ENCODE data around the gene BRSK2. TPM values are rescaled to one million over a fixed set of nuclear protein-coding genes. Genes with fewer than 3 reads are reported as not detected.

Gene BRSK2
- total RNA-seq, 6 donors from 2014 or later: 0.11 to 0.54 (median 0.25) TPM; not detected in 2

- H3K27ac ChIP-seq: no peak overlapping the region
- no peak for TF ChIP-seq POLR2AphosphoS5 (IDR thresholded peaks at IDR 0.05)
- no peak for TF ChIP-seq CTCF (IDR thresholded peaks at IDR 0.05)
- TF ChIP-seq EP300 (IDR thresholded peaks at IDR 0.05): no peak
- TF ChIP-seq POLR2A (IDR thresholded peaks at IDR 0.05): no peak
- DNase-seq (peak; percentile 37 to 68), ATAC-seq (ENCODE audit: low FRiP score in 2 of 2) (no peak)
- H3K4me3 ChIP-seq: no peak overlapping the region
- 68% methylated on average over 22 of the region's 22 CpGs; no CpG with 5 or more reads in 1 of the 2 donors for whole genome bisulfite sequencing, 2 donors
- H3K9me3 ChIP-seq: no peaks in the 10 kb centered on the region
- no peaks in the 10 kb centered on the region for H3K27me3 ChIP-seq
- no peaks in the 10 kb centered on the region for H3K36me3 ChIP-seq
- peaks cover 23 to 38% (median 31%) of the 10 kb centered on the region in 4 donors for H3K4me1 ChIP-seq
Measured at GRCh38 chr11:1456176-1456575, 66.4 kb downstream of the BRSK2 start.

DNA sequence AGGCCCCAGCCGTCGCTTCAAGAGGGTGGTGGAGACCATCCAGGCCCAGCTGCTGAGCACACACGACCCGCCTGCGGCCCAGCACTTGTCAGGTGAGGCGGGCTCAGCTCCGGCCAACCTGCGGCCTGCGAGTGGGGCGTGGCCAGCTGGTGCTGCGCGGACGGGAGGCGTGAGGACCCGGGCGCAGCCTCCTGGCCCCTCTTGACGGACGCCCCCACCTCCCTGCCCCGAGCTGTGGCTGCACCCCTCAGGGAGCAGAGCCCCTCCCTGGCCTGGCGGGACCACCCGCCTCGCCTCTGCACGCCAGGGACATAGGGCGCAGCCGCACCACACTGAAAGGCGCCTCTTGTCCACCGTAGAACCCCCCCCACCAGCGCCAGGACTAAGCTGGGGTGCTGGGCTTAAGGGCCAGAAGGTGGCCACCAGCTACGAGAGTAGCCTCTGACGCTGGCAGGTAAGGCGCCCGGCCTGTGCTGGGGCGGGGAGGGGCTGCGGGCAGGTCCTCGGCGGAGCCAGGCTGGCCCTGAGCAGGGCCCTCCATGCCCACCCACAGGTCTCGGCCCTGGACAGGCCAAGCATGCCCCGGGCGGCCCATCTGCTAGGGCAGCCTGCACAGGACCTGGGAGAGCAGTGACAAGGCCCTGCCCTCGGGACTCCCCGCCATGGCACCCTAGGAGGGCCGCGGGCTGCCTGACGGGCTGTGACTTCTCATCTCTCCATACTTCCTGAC lies 67.0 kb downstream of the BRSK2 start:
- ATAC-seq (ENCODE audit: low FRiP score in 2 of 2): no peak
- DNase-seq: peak; percentile 39 to 85
- Histone ChIP-seq H3K9me3 (no peaks in the 10 kb centered on the region), H3K4me1 (peaks cover 26 to 40% (median 34%) of the 10 kb centered on the region in 4 donors), H3K27me3 (no peaks in the 10 kb centered on the region), H3K27ac (no peak overlapping the region), H3K36me3 (no peaks in the 10 kb centered on the region), H3K4me3 (no peak overlapping the region)
- TF ChIP-seq POLR2AphosphoS5 (IDR thresholded peaks at IDR 0.05) (no peak), EP300 (IDR thresholded peaks at IDR 0.05) (no peak), CTCF (IDR thresholded peaks at IDR 0.05) (no peak), POLR2A (IDR thresholded peaks at IDR 0.05) (no peak)
- WGBS, 2 donors: 83 to 93% methylated on average over 18 to 39 of the region's 44 CpGs

- Histone ChIP-seq H3K9me3 (no peaks in the 10 kb centered on the region), H3K27ac (no peak overlapping the region), H3K4me3 (no peak overlapping the region), H3K36me3 (no peaks in the 10 kb centered on the region), H3K4me1 (peaks cover 26 to 40% (median 34%) of the 10 kb centered on the region in 4 donors), H3K27me3 (no peaks in the 10 kb centered on the region)
- ATAC-seq (ENCODE audit: low FRiP score in 2 of 2) (no peak), DNase-seq (peak in 1 of 2 donors; percentile 79)
- 60 to 82% methylated on average over 1 to 7 of the region's 13 CpGs for WGBS, 2 donors
- TF ChIP-seq EP300 (IDR thresholded peaks at IDR 0.05): no peak
- no peak for TF ChIP-seq CTCF (IDR thresholded peaks at IDR 0.05)
Measured at GRCh38 chr11:1457326-1457680, 67.6 kb downstream of the BRSK2 start.

- Histone ChIP-seq H3K36me3 (peaks cover 0 to 2% (median 0%) of the 10 kb centered on the region in 4 donors), H3K27me3 (no peaks in the 10 kb centered on the region), H3K9me3 (no peaks in the 10 kb centered on the region), H3K27ac (no peak overlapping the region), H3K4me3 (no peak overlapping the region), H3K4me1 (peaks cover 26 to 40% (median 34%) of the 10 kb centered on the region in 4 donors)
- 73 to 91% methylated on average over 8 to 15 of the region's 18 CpGs for WGBS, 2 donors
- peak in 1 of 2 donors; percentile 66 for DNase-seq
- TF ChIP-seq EP300 (IDR thresholded peaks at IDR 0.05) (no peak), POLR2A (IDR thresholded peaks at IDR 0.05) (no peak)
- ATAC-seq (ENCODE audit: low FRiP score in 2 of 2): no peak
Measured at GRCh38 chr11:1457856-1458255, 68.1 kb downstream of the BRSK2 start.

GRCh38 chr11:1458340-1459218 lies 68.8 kb downstream of the BRSK2 start:
- H3K27ac ChIP-seq: peak overlapping the region in 2 of 4 donors; percentile 50 to 58
- DNase-seq (peak; percentile 81 to 90), ATAC-seq (ENCODE audit: low FRiP score in 2 of 2) (peak; percentile 49 to 65)
- H3K4me3 ChIP-seq: no peak overlapping the region
- no peaks in the 10 kb centered on the region for H3K27me3 ChIP-seq
- WGBS, 2 donors: 44 to 52% methylated on average over 6 to 16 of the region's 18 CpGs
- H3K9me3 ChIP-seq: no peaks in the 10 kb centered on the region
- TF ChIP-seq CTCF (IDR thresholded peaks at IDR 0.05) (peak in 4 of 6 experiments; percentile 8 to 35 (median 26)), EP300 (IDR thresholded peaks at IDR 0.05) (no peak), POLR2A (IDR thresholded peaks at IDR 0.05) (no peak), POLR2AphosphoS5 (IDR thresholded peaks at IDR 0.05) (no peak)
- peaks cover 23 to 36% (median 34%) of the 10 kb centered on the region in 4 donors for H3K4me1 ChIP-seq
- peaks cover 0 to 4% (median 0%) of the 10 kb centered on the region in 4 donors for H3K36me3 ChIP-seq

Measured in upper lobe of left lung (tissue), 6 donors.